Measurements from ENCODE around the gene SENP6.
"Not testable (repeated sequence)": the region's sequence is repeated elsewhere in the genome, so short reads cannot be mapped to it uniquely, and the experiment has no call there.

Gene SENP6

GRCh38 chr6:75609639-75610590 lies 8.2 kb downstream of the SENP6 start:
- DNase-seq, result no peak

GRCh38 chr6:75611011-75611701 lies 9.5 kb downstream of the SENP6 start:
- DNase-seq, result no peak

GRCh38 chr6:75611702-75612375 lies 10.2 kb downstream of the SENP6 start:
- DNase-seq, result no peak

- no peak for DNase-seq
These were observed 10.8 kb downstream of the SENP6 start for GRCh38 chr6:75612434-75612833.

GRCh38 chr6:75613056-75613501 lies 11.4 kb downstream of the SENP6 start:
- DNase-seq, result no peak

GRCh38 chr6:75618437-75618836 lies 16.8 kb downstream of the SENP6 start:
- no peak for DNase-seq

GRCh38 chr6:75619230-75619899 lies 17.7 kb downstream of the SENP6 start:
- DNase-seq, result no peak

- no peak for DNase-seq
These were observed 19.0 kb downstream of the SENP6 start for GRCh38 chr6:75620381-75621304.

GRCh38 chr6:75621846-75622245 lies 20.2 kb downstream of the SENP6 start:
- DNase-seq, result no peak

GRCh38 chr6:75623491-75623890 lies 21.8 kb downstream of the SENP6 start:
- no peak for DNase-seq

GRCh38 chr6:75624335-75624734 lies 22.7 kb downstream of the SENP6 start:
- no peak for DNase-seq

- no peak for DNase-seq
These were observed 23.3 kb downstream of the SENP6 start for GRCh38 chr6:75624988-75625387.

- no peak for DNase-seq
These were observed 24.9 kb downstream of the SENP6 start for GRCh38 chr6:75626561-75626960.

- DNase-seq, result not testable (repeated sequence)
These were observed 26.0 kb downstream of the SENP6 start for GRCh38 chr6:75627708-75628107.

- no peak for DNase-seq
These were observed 30.4 kb downstream of the SENP6 start for GRCh38 chr6:75631859-75632635.

GRCh38 chr6:75633045-75633444 lies 31.4 kb downstream of the SENP6 start:
- no peak for DNase-seq

GRCh38 chr6:75642311-75642710 lies 40.6 kb downstream of the SENP6 start:
- no peak for DNase-seq

GRCh38 chr6:75643173-75643572 lies 41.5 kb downstream of the SENP6 start:
- no peak for DNase-seq

- no peak for DNase-seq
These were observed 54.8 kb downstream of the SENP6 start for GRCh38 chr6:75656479-75656878.

- no peak for DNase-seq
These were observed 55.6 kb downstream of the SENP6 start for GRCh38 chr6:75657327-75657726.

- no peak for DNase-seq
These were observed 64.9 kb downstream of the SENP6 start for GRCh38 chr6:75666592-75666991.
